Fibroblast of skin of back (primary cell): Measurements from ENCODE around the gene FAM156B.
"Not testable (repeated sequence)": the region's sequence is repeated elsewhere in the genome, so short reads cannot be mapped to it uniquely, and the experiment has no call there.

Experiments used
- DNase-seq: peaks from one replicate; pipeline ENCODE4 v3.0.0-alpha.2; 2013

The FAM156B gene

DNA sequence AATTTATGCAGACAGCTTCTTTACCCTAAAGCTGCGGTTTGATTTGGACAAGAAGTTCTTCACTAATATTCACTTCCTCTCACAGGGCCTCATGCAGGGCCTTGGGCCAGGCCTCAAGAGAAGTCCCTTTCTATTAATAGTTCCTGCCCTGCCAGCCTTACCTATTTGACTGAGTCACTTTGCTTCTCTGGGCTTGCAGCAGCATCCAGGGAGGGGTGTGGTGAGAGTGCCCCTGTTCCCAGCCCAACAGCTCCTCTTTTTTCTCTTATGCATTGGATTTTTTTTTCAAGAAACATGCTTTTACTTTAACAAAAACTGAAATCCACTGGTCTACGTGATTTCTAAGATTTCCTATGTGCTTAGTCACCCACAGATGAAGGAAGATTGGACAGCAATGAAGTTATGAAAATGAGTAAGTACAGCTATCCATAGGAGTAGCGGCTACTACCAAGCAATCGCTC is 26.7 kb downstream of the FAM156B start:
- DNase-seq, result peak; percentile 70

DNA sequence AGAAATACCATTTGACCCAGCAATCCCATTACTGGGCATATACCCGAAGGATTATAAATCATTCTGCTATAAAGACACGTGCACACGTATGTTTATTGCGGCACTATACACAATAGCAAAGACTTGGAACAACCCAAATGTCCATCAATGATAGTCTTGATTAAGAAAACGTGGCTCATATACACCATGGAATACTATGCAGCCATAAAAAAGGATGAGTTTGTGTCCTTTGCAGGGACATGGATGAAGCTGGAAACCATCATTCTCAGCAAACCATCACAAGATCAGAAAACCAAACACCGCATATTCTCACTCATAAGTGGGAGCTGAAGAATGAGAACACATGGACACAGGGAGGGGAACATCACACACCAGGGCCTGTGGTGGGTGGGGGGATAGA is 33.1 kb downstream of the FAM156B start:
- not testable (repeated sequence) for DNase-seq

DNA sequence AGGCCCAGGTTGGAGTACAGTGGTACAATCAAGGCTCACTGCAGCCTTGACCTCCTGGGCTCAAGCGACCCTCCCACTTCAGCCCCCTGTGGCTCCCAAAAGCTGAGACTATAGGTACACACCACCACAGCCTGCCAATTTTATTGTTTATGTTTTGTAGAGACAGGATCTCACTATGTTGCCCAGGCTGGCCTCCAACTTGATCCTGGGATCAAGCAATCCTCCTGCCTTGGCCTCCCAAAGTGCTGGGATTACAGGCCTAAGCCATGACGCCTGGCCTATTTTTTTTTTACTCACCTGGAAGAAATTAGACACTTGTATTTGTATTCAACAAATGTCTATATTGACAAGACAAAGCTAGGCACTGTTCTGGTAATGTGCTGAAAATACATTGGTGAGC is 36.1 kb downstream of the FAM156B start:
- DNase-seq, result no peak

DNA sequence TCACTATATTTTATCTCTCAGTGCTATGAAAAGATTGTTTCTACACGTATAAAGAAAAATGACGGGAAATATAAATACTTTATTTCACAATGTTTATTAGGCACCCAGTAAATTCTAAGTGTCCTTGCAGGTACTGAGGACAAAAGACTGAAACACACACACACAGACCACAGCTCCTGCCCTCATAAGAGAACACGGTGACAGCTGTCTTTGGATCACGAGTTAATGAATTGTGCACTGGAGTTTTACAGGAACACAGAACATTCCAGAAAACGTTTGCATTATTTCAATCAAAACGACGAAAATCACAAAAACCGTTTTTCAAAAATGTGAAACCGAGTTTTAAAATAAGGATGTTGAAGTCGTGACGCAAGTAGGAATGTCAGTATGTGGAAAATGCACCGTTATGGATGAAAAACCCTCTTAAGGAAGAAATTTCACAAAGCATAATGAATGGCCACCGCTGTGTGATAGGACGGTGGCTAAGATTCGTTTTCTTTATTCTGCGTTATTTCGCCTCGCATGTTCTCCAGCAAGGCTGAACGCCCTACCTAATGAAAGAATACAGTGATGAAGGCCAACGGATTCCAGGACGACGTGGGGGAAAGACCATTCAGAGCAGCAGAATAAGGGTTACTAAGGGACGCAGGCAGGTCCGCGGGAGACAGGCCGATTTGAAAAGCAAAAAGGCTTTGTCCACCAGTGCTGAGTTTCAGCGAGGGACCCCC is 37.0 kb downstream of the FAM156B start:
- no peak for DNase-seq

DNA sequence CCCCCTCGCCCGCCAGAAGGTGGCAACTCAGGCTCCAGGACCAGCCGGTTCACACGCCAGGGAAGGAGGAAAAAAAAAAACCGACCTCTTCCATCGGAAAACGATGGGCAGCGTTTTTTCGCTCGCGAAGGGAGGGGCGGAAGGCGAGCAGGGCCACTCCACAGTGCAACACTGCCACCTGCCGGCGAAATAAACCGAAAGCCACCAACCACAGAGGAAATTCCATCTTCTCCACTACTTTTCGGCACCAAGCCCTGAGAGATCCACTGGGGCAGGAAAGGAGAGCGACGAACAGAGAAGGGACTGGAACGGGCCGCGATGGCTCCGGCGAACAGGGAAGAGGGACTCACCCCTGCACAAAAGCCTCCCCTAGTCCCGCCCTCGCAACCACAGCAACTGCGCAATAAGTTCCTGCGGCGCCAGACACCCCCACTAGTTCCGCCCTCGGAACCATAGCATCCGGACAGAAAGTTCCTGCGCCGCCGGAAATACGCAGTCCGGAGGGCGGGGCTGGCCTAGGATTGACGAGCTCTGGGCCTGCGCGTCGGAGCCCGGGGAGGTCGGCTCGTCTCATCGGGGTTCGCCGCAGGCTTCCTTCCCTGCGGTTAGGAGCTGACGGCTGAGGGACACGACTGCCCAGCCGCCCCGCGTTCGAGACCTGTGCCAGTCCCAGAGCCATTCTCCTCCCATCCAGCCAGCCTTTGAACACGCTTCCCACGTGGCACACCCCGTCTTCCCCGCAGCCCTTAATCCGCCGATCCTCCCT is 37.8 kb downstream of the FAM156B start:
- DNase-seq, result peak; percentile 94

DNA sequence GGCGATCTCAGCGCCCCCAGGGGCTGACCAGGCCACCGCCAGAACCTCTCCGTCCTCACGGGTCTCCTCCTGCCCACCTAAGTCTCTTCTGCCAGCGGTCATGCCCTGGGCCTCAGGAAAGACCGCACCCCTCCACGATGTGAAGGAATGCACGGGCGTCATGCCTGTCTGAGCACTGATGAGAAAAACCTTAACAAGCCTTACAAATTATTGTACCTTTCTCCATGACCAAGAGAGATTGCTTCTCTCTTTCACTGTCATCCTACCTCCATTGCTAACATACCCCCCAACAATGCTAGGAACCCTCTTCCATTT is 38.3 kb downstream of the FAM156B start:
- not testable (repeated sequence) for DNase-seq

DNA sequence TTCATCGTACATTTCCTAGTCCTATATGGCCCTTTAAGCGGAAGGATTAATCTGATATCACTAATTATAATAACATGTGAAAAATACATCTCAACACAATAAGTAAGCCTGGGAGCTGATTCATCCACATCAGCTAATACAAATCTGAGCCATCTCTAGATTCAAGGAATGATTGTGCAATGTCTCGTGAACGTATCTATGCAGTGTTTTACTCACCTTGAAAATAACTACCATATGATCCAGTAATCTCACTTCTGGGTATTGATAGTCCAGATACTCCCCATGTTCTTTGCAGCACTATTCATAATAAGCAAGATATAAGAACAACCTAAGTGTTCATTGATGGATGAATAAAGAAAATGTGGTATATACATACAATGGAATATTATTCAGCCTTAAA is 43.6 kb downstream of the FAM156B start:
- DNase-seq, result not testable (repeated sequence)

DNA sequence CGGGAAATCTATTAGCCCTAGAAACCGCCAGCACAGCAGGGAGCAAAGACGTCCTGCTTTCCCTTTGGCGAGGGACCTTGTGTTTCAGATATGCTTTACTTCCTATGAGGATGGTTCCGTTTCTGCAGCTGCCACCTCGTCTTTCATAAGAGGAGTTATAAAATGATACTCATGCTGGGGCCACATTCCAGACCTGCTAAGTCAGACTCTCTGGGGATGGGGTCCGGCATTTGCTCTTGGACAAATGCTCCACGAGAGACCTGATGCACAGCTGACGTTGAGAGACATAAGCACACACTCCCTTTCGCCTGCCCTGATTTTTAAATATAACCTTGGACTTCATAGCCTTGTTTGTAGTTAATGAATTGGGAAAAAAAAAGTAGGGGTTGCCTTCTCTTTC is 44.6 kb downstream of the FAM156B start:
- not testable (repeated sequence) for DNase-seq

DNA sequence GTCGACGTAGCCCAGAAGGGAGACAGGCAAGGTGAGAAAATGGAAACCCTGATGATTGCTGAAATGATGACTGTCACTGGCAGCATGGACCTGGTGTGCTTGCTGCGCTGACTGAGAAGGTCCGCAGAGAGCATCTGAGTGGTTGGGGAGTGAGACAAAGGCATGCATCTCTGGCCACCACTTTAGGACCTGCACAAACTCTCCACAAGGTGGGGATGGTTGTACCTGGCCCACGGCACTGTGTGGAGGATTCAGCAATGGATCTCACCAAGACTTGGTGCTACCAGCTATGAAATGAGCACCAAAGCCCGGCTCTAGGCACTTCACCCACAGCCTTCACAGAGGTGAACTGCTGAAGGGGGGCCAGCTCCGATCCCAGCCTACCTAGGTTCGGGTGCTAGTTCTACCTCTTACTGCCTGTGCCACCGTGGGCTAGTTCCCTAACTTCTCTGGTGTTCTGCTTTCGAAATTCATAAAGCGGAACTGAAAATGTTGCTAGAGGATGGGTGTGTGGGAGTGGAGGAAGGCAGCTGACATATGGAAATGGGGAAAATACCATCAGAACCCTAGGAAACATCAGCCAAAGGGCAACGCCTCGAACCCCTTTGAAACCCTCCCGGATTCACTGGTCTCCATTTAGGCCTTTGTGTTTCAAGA is 48.8 kb downstream of the FAM156B start:
- not testable (repeated sequence) for DNase-seq

DNA sequence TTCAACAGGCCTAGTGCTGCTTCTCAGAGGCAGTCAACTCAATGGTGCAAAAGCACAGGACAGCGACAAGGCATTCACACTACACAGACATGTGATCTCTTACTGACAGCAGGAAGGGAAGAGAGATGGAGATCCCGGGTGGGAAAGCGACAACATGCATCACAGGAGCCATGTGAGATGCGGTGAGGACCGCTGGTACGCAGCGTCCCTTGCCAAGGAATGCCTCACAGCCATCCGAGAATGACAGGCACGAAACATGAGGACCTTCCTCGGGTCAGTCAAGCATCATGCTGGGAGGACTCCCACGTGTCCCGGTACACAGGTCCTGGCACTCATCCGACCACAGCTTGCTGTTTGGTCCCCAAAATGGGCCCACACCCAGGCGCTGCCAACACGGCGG is 50.4 kb downstream of the FAM156B start:
- DNase-seq, result not testable (repeated sequence)

DNA sequence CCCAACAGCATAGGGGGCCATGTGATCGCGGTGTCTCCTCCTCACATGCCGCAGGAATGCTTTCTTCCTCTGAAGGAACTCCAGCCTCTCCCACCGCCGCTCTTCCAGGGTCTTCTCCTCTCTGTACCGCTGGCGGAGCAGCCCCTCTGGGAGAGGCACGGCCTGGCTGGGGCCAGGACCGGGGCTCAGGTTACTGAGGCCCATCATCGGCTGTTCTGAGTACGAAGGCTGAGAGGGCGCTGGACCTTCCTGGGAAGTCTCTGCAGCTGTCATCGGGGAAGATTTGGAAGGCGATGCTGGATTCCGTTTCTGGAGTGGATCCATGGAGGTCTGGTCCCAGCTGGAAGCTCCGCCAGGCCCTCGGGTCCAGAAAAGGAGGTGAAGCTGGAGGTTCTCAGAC is 51.1 kb downstream of the FAM156B start:
- not testable (repeated sequence) for DNase-seq

DNA sequence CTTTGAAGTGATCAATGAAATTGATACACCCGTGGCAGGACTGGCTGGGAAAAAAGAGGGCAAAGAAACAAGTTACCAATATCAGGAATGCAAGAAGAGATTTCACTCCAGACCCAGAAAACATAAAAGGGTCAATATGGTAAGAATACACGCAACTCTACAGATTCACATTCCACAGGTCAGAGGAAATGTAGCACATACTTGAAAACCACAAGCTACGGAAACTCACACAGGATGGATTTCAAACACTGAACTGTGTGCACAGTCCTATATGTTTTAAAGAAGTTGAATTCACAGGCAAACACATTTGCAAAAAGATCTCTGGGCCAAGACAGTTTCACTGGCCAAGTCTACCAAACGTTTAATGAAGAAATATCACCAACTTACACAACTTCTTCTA is 52.2 kb downstream of the FAM156B start:
- not testable (repeated sequence) for DNase-seq

DNA sequence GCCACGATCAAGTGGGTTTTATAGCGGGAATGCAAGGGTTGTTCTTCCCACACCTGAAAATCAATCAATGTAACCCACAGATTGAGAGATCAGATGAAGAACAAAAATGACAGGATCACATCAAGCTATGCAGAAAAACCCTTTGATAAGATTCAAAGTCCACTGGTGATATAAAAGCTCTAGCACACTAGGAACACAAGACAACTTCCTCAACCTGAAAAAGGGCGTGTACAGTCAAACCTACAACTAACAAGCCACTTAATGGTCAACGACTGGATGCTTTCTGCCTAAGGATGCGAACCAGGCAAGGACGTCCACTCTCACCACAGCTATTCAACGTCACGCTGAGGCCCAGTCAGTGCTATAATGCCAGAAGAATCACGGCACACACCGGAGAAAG is 52.8 kb downstream of the FAM156B start:
- DNase-seq, result not testable (repeated sequence)
